Measurements from ENCODE around the gene CDH24. TPM values are rescaled to one million over a fixed set of nuclear protein-coding genes. Genes with fewer than 3 reads are reported as not detected.

Gene CDH24
- total and polyA plus RNA-seq, 10 of the 15 experiments (the other 5 are each of a cell fraction or from before 2014, with no cell fraction given): 0.10 to 1.5 (median 0.45) TPM; not detected in 2

DNA sequence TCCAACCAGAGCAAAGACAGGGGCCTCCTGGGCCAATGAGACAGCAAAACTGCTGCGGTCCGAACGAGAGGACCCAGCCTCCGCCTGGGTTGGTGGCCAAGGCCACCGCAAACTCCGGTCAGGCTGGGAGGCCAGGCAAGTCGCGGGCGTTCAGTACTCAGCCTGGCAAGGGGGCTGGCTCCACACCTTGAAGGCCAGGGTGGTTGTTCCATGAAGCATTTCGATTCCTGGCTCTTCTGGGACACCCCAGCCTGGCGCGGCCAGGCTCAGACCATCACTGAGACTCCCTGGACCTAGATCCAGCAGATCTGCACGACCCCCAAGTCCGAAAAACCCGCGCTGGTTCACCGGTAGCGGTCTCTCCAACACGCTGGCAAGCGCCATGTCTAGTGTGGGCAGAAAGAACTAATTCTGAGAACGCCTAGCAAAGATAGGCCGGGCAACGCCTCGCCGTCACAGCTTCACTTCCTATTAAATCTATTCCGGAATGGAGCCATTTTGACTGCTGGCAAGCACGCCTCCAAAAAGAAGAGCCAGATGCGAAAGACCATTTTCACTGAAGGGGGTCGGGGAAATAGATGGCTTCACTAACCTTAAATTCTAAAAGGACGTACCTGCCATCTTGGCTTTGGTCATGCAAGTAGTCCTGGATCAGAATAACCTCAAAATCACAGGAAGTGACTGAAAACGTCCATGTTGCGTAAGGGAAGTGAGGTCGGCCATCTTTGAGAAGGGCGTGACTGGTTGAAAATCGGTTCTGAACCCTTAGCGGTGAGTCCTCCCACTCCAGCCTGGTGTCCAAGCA is 22.6 kb downstream of the CDH24 start, which contains the start of gene PSMB5 (continued):
- TF ChIP-seq JUNB (IDR thresholded peaks at IDR 0.05): 0 out of 2 replicates have a peak, but pooled peaks have one; percentile 30
- 0 out of 2 replicates have a peak, but pooled peaks have one; percentile 25 for TF ChIP-seq PKNOX1 (IDR thresholded peaks at IDR 0.05)
- TF ChIP-seq, protein P1, sequence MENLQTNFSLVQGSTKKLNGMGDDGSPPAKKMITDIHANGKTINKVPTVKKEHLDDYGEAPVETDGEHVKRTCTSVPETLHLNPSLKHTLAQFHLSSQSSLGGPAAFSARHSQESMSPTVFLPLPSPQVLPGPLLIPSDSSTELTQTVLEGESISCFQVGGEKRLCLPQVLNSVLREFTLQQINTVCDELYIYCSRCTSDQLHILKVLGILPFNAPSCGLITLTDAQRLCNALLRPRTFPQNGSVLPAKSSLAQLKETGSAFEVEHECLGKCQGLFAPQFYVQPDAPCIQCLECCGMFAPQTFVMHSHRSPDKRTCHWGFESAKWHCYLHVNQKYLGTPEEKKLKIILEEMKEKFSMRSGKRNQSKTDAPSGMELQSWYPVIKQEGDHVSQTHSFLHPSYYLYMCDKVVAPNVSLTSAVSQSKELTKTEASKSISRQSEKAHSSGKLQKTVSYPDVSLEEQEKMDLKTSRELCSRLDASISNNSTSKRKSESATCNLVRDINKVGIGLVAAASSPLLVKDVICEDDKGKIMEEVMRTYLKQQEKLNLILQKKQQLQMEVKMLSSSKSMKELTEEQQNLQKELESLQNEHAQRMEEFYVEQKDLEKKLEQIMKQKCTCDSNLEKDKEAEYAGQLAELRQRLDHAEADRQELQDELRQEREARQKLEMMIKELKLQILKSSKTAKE (IDR thresholded peaks at IDR 0.05; ENCODE audit: low read depth, poor library complexity, severe bottlenecking): no peak
- peak; percentile 54; the same call in 1 of the 2 replicates for TF ChIP-seq GATAD2B (conservative IDR thresholded peaks at IDR 0.05; ENCODE audit: low read depth)
- peak; percentile 58; the same call in 1 of the 2 replicates for TF ChIP-seq RAD51 (IDR thresholded peaks at IDR 0.05)
- TF ChIP-seq STAT1 (conservative IDR thresholded peaks at IDR 0.05): 0 out of 2 replicates have a peak, but pooled peaks have one; percentile 64
- TF ChIP-seq RCOR1 (conservative IDR thresholded peaks at IDR 0.05; ENCODE audit: low read depth, low read length): 0 out of 2 replicates have a peak, but pooled peaks have one; percentile 42
- TF ChIP-seq BMI1 (IDR thresholded peaks at IDR 0.05; ENCODE audit: borderline replicate concordance): 0 out of 2 replicates have a peak, but pooled peaks have one; percentile 54
- no peak for TF ChIP-seq RBBP5 (conservative IDR thresholded peaks at IDR 0.05)
- 0 out of 2 replicates have a peak, but pooled peaks have one; percentile 60 for TF ChIP-seq SIN3A (IDR thresholded peaks at IDR 0.05; ENCODE audit: low read depth, low read length)
- no peak for TF ChIP-seq HDAC2 (IDR thresholded peaks at IDR 0.05)
- no peak for TF ChIP-seq LARP7 (IDR thresholded peaks at IDR 0.05)
- TF ChIP-seq ZSCAN29 (IDR thresholded peaks at IDR 0.05): no peak
- no peak for TF ChIP-seq PAX5 (IDR thresholded peaks at IDR 0.05; ENCODE audit: borderline replicate concordance, low read depth, low read length)
- TF ChIP-seq RUNX3 (IDR thresholded peaks at IDR 0.05; ENCODE audit: low read length): peak; percentile 62
- TF ChIP-seq CUX1 (IDR thresholded peaks at IDR 0.05; ENCODE audit: insufficient replicate concordance, low read depth, low read length): no peak
- TF ChIP-seq MXI1 (IDR thresholded peaks at IDR 0.05; ENCODE audit: low read depth, low read length): peak; percentile 21; the same call in 1 of the 2 replicates
- TF ChIP-seq IRF4 (IDR thresholded peaks at IDR 0.05; ENCODE audit: low read depth, low read length): peak; percentile 48; the same call in 1 of the 2 replicates
- peak; percentile 93 for TF ChIP-seq CREM (IDR thresholded peaks at IDR 0.05; ENCODE audit: low read depth)
- TF ChIP-seq, protein P2, sequence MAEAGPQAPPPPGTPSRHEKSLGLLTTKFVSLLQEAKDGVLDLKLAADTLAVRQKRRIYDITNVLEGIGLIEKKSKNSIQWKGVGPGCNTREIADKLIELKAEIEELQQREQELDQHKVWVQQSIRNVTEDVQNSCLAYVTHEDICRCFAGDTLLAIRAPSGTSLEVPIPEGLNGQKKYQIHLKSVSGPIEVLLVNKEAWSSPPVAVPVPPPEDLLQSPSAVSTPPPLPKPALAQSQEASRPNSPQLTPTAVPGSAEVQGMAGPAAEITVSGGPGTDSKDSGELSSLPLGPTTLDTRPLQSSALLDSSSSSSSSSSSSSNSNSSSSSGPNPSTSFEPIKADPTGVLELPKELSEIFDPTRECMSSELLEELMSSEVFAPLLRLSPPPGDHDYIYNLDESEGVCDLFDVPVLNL (IDR thresholded peaks at IDR 0.05; ENCODE audit: low read depth, low read length): peak; percentile 75
- peak; percentile 72 for TF ChIP-seq TARDBP (IDR thresholded peaks at IDR 0.05; ENCODE audit: borderline replicate concordance)
